Measurements from ENCODE around the gene EFHD2.

EFHD2 gene

DNA sequence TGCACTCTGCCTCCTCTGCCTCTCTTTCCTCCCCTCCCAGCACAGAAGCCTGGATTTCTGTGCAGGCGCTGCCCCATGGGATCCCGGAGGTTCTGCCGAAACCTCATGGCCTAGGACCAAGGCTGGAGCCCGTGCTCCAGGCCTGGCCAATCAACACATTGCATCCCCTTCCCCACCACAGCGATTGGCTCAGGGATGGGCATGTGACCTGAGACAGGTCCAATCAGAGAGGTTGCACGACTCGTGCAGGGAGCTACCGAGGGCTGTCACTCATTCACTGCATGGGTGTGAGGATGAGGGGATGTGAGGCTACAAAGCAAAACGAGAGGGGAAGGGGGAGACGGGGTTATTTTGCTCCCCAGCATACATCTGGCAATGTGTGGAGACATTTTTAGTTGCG, 62.9 kb downstream of the EFHD2 start:
- Histone ChIP-seq H3K27me3 (ENCODE audit: low read depth, low read length) (no peaks in the 10 kb centered on the region), H2AFZ (ENCODE audit: low read depth, low read length) (no peak overlapping the region), H3K4me1 (ENCODE audit: low read length) (peaks cover 26% of the 10 kb centered on the region), H3K4me3 (ENCODE audit: low read length) (no peak overlapping the region), H3K9ac (ENCODE audit: low read length) (no peak overlapping the region), H3K4me2 (ENCODE audit: low read length) (no peak overlapping the region), H3K27ac (ENCODE audit: low read length) (no peak overlapping the region), H3K36me3 (replicated peaks; ENCODE audit: low read depth, low read length) (no peaks in the 10 kb centered on the region), H3K79me2 (ENCODE audit: low read length) (no peaks in the 10 kb centered on the region), H3K9me3 (ENCODE audit: insufficient read depth, low read length) (no peaks in the 10 kb centered on the region), H4K20me1 (ENCODE audit: insufficient read depth, low read length) (no peaks in the 10 kb centered on the region)
- TF ChIP-seq, protein P1, sequence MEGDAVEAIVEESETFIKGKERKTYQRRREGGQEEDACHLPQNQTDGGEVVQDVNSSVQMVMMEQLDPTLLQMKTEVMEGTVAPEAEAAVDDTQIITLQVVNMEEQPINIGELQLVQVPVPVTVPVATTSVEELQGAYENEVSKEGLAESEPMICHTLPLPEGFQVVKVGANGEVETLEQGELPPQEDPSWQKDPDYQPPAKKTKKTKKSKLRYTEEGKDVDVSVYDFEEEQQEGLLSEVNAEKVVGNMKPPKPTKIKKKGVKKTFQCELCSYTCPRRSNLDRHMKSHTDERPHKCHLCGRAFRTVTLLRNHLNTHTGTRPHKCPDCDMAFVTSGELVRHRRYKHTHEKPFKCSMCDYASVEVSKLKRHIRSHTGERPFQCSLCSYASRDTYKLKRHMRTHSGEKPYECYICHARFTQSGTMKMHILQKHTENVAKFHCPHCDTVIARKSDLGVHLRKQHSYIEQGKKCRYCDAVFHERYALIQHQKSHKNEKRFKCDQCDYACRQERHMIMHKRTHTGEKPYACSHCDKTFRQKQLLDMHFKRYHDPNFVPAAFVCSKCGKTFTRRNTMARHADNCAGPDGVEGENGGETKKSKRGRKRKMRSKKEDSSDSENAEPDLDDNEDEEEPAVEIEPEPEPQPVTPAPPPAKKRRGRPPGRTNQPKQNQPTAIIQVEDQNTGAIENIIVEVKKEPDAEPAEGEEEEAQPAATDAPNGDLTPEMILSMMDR (IDR thresholded peaks at IDR 0.05; ENCODE audit: low read depth, low read length): no peak
- no peak for TF ChIP-seq EZH2phosphoT487 (IDR thresholded peaks at IDR 0.05; ENCODE audit: low read depth)

DNA sequence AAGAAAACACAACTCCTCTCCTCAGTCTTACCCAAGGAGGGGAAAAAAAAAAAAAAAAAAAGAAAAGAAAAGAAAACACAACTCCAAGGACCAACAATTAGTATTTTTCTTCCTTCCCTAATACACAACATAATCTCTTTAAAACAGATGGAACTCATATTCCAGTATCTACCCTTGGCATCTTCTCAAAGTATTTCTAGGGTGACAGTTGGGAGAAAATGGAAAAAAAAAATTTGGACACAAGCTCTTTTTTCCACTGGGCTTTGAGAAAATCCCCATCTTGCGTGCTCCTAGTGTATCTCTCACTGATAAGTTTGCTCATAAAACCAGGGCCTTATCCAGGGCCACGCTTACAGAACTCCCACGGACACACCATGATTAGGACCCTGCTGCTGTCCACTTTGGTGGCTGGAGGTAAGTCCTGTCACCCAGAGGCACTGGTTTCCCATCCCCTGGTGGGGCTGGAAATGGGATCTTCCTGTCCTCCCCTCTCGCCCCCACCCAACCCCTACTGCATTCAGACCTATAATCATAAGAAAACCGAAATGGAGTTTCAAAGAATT, 66.1 kb downstream of the EFHD2 start, which contains the start of gene CELA2B:
CELA2B (plus strand) TSS at position 353 of the 563 bp plus-strand sequence; CDS start at position 375, 22 bp downstream.
- H3K9ac ChIP-seq (ENCODE audit: low read length): no peak within 1 kb of the TSS
- TF ChIP-seq, protein P1 (IDR thresholded peaks at IDR 0.05; ENCODE audit: low read depth, low read length): no peak
- TF ChIP-seq EZH2phosphoT487 (IDR thresholded peaks at IDR 0.05; ENCODE audit: low read depth): no peak
- peaks cover 9% of the 10 kb centered on the region for H3K4me1 ChIP-seq (ENCODE audit: low read length)
- H3K27ac ChIP-seq (ENCODE audit: low read length): no peak within 1 kb of the TSS
- H3K4me2 ChIP-seq (ENCODE audit: low read length): no peak within 1 kb of the TSS
- no peaks in the 10 kb centered on the region for H3K9me3 ChIP-seq (ENCODE audit: insufficient read depth, low read length)
- H3K27me3 ChIP-seq (ENCODE audit: low read depth, low read length): no peaks in the 10 kb centered on the region
- no peak within 1 kb of the TSS for H2AFZ ChIP-seq (ENCODE audit: low read depth, low read length)
- no peak within 1 kb of the TSS for H3K4me3 ChIP-seq (ENCODE audit: low read length)
- no peaks in the 10 kb centered on the region for H4K20me1 ChIP-seq (ENCODE audit: insufficient read depth, low read length)
- H3K79me2 ChIP-seq (ENCODE audit: low read length): no peaks in the 10 kb centered on the region
- no peaks in the 10 kb centered on the region for H3K36me3 ChIP-seq (replicated peaks; ENCODE audit: low read depth, low read length)

DNA sequence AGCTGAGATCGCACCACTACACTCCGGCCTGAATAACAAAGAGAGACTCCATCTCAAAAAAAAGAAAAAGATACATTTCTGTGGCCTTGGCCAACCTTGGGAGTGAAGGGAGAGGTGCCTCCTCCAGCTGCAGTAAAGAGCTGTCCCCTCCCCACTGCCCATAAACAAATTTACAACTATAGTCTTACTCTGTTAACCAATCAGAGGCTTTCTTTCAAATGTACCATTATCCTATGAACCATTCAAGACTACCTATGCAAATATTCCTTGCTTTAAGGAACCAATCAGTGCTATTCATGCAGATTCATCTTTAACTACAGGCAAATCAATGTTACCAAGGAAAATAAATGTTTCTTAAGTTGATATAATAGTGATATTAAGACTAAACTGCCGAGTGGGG, 67.2 kb downstream of the EFHD2 start:
- Histone ChIP-seq H3K4me3 (ENCODE audit: low read length) (no peak overlapping the region), H3K9ac (ENCODE audit: low read length) (no peak overlapping the region), H3K27me3 (ENCODE audit: low read depth, low read length) (no peaks in the 10 kb centered on the region), H3K27ac (ENCODE audit: low read length) (no peak overlapping the region), H4K20me1 (ENCODE audit: insufficient read depth, low read length) (no peaks in the 10 kb centered on the region), H3K36me3 (replicated peaks; ENCODE audit: low read depth, low read length) (no peaks in the 10 kb centered on the region), H2AFZ (ENCODE audit: low read depth, low read length) (no peak overlapping the region), H3K9me3 (ENCODE audit: insufficient read depth, low read length) (no peaks in the 10 kb centered on the region), H3K4me2 (ENCODE audit: low read length) (no peak overlapping the region), H3K79me2 (ENCODE audit: low read length) (no peaks in the 10 kb centered on the region), H3K4me1 (ENCODE audit: low read length) (peaks cover 2% of the 10 kb centered on the region)
- TF ChIP-seq EZH2phosphoT487 (IDR thresholded peaks at IDR 0.05; ENCODE audit: low read depth): no peak
- TF ChIP-seq, protein P1 (IDR thresholded peaks at IDR 0.05; ENCODE audit: low read depth, low read length): no peak

DNA sequence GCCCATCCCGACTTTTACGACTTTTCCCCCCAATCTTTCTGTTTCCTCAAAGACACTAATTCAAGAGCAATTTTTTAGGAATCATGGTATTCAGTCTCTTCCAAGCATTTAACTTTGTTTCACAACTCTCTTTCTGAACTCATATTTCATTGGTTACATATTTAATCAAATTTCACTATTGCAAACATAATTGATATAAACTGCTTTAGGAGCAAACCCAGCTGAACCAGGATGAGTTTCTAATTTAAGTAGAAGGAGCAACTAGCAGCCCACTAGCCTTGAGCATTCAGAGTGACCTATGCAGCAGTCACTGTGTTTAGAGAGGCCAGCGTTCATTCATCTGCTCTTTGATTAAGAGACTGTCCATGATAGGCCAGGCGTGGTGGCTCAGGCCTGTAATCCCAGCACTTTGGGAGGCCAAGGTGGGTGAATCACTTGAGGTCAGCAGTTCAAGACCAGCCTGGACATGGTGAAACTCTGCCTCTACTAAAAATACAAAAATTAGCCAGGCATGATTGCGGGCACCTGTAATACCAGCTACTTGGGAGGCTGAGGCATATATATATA, 68.0 kb downstream of the EFHD2 start:
- H3K9me3 ChIP-seq (ENCODE audit: insufficient read depth, low read length): no peaks in the 10 kb centered on the region
- H3K4me2 ChIP-seq (ENCODE audit: low read length): no peak overlapping the region
- H3K79me2 ChIP-seq (ENCODE audit: low read length): no peaks in the 10 kb centered on the region
- H2AFZ ChIP-seq (ENCODE audit: low read depth, low read length): no peak overlapping the region
- no peak overlapping the region for H3K9ac ChIP-seq (ENCODE audit: low read length)
- no peaks in the 10 kb centered on the region for H3K36me3 ChIP-seq (replicated peaks; ENCODE audit: low read depth, low read length)
- H3K27me3 ChIP-seq (ENCODE audit: low read depth, low read length): no peaks in the 10 kb centered on the region
- H3K4me3 ChIP-seq (ENCODE audit: low read length): no peak overlapping the region
- no peak overlapping the region for H3K27ac ChIP-seq (ENCODE audit: low read length)
- no peaks in the 10 kb centered on the region for H3K4me1 ChIP-seq (ENCODE audit: low read length)
- TF ChIP-seq, protein P1 (IDR thresholded peaks at IDR 0.05; ENCODE audit: low read depth, low read length): no peak
- TF ChIP-seq EZH2phosphoT487 (IDR thresholded peaks at IDR 0.05; ENCODE audit: low read depth): no peak
- no peaks in the 10 kb centered on the region for H4K20me1 ChIP-seq (ENCODE audit: insufficient read depth, low read length)

Data from OCI-LY3 (cell line).